Measurements from ENCODE around the gene LUM. TPM values are rescaled to one million over a fixed set of nuclear protein-coding genes. Genes with fewer than 3 reads are reported as not detected.
A peak's percentile ranks its signal among the peaks of the same experiment; 100 is the strongest.

The LUM gene
- total RNA-seq, 1 donor from 2014 or later, result 172 TPM

GRCh38 chr12:91074851-91075250 is 36.4 kb downstream of the LUM start:
- DNase-seq (ENCODE audit: low spot score), result no peak

- DNase-seq (ENCODE audit: low spot score), result no peak
Measured at GRCh38 chr12:91074154-91074709, 37.1 kb downstream of the LUM start.

- no peak for DNase-seq (ENCODE audit: low spot score)
Measured at GRCh38 chr12:91073426-91073825, 37.9 kb downstream of the LUM start.

- DNase-seq (ENCODE audit: low spot score), result no peak
Measured at GRCh38 chr12:91072931-91073330, 38.4 kb downstream of the LUM start.

DNA sequence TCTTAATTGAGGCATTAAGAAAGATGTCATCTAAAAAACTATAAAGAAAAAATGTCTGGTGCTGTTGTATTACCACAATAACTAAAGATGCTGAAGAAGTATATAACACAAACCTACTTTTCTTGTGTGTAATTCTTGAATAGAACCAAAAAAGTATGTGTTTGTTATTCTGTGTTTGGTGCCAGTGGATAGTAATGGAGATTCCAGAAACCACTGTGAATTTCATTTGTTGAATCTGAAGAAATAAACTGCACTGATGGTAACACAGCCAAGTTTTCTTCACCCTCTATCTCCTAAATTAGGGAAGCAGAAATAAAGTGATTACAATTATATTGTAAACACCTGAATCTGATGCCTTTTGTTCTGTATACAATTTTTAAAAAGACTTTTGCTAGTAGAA is 40.4 kb downstream of the LUM start:
- no peak for DNase-seq (ENCODE audit: low spot score)

DNA sequence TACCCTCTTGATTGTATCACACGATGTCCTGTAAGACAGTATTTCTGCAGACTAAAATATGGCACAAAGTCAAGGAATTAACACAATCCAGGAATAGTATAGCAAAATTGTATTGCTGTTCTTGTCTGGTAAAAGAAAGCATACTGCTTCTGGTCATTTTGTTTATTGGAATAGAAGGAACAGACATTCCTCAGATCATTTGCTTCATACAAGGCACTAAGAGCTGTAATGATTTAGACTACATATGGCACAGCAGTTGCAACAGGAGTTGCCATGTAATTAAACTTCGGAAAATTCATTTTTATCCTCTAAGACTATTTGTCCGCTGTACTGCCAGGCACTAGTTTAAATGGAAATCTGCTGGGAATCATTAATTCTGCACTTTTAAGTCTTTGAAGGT is 45.9 kb downstream of the LUM start:
- no peak for DNase-seq (ENCODE audit: low spot score)

- no peak for DNase-seq (ENCODE audit: low spot score)
Measured at GRCh38 chr12:91064640-91065039, 46.7 kb downstream of the LUM start.

- no peak for DNase-seq (ENCODE audit: low spot score)
Measured at GRCh38 chr12:91061091-91061490, 50.2 kb downstream of the LUM start.

GRCh38 chr12:91059211-91059610 is 52.1 kb downstream of the LUM start:
- no peak for DNase-seq (ENCODE audit: low spot score)

DNA sequence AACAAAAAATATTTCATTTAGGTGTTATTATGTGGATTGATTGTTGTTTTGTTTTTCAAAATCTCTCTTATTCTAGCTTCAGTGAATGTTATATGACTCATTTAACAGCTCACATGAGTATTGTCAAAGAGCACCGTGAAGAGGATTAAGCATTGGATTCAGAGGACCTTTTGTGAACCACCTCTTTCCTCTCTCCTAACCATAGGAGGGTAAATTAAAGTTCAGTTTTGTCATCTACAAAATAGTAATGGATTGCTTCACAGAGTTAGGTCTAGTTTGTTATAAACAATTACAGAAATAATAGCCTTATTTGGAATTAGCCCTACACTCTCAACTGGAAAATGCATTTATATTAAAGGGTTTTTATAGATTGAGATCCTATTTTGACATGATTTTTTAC is 52.5 kb downstream of the LUM start:
- DNase-seq (ENCODE audit: low spot score), result no peak

DNA sequence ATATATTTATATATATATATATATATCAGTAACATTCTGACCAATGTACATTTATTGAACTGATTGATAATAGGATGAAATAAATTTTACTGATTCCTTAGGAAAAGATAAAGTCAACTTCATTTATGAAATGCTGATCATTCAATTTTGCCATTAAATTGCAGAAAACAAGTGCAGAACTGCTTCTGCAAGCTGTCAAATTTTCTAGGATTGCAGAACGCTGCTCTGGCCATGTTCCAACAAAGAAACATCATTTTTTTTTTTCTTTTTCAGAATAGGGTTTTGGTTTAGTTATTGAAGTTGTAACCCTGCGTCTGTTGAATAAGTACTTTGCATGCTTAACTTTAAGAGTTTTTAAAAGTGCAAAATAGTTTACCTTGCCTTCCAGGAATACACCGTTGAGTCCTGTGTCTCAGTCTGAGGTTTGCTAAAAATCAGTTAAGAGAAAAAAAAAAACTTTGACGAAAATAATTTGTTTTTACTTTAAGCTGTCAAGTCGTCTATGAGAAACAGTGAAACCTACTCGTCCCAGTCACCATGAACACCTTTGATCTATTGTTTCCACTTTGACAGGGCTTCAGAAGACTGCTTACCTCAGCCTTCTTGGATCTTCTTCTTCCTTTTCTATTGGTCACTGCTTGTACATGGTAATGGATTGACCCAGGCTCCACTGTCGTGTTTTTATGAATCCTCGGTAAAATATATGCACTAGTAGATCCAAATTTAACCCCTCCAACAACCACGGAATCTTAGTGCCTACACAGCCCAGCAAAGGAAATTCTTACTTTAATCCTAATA is 53.7 kb downstream of the LUM start, which contains the start of gene KERA:
Gene KERA (minus strand): TSS at position 657 of the 798 bp plus-strand sequence. CDS start 1,743 bp downstream, outside the sequence.
- no peak for DNase-seq (ENCODE audit: low spot score)

DNA sequence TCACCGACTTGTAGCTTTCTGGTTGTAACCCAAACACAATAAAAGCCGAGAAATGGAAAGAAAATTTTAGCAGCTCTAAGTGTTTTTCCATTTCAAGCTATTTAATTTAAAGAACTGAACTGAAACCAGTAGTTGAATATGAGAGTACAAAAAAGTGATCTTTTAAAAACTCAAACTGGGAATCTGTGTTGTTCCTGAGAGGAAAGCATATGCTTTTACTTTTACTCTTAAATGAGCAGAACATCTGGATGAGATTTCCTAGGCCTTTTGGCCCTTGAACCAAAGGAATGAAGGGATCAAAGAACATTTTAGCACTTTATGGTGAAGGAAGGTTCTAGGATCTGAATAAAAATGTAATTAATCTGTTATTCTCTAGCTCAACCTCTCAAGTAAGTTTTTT is 54.8 kb downstream of the LUM start:
- no peak for DNase-seq (ENCODE audit: low spot score)

GRCh38 chr12:91055976-91056375 is 55.3 kb downstream of the LUM start:
- no peak for DNase-seq (ENCODE audit: low spot score)

GRCh38 chr12:91053951-91054715 is 57.2 kb downstream of the LUM start:
- DNase-seq (ENCODE audit: low spot score), result peak; percentile 22

Other genes with a start within 250 kb of the LUM start
- not detected for gene CCER1, start 156.3 kb downstream of the LUM start, total RNA-seq
- gene EPYC, start 106.5 kb downstream of the LUM start, total RNA-seq, result not detected
- gene KERA, start 53.5 kb downstream of the LUM start, total RNA-seq, result not detected
- 387 TPM for gene DCN, start 71.3 kb upstream of the LUM start, total RNA-seq